Stimulated activated naive B cell treated with anti-CD40 and anti-IgM and Interleukin-4, amounts not matched to agents 10 μg/mL and 1 μg/mL and 100 μg/mL, for 72 hours (primary cell): ENCODE data around the gene FAM13B.
"Not testable (repeated sequence)": the region's sequence is repeated elsewhere in the genome, so short reads cannot be mapped to it uniquely, and the experiment has no call there.

Source experiments
- ATAC-seq, 2 donors: fragments of 150-1000 bp; cut with Tn5 transposase; replicated peaks; 2 replicates each; pipeline ENCODE4 v1.10.0; 2021; ENCODE audit warnings: moderate library complexity in 1 of 2
- DNase-seq: peaks from one replicate; pipeline ENCODE4 v3.0.0; 2021
- H3K27ac Mint-ChIP-seq: one replicate; pipeline ENCODE4 v1.8.0; 2022; ENCODE audit warnings: mild to moderate bottlenecking, mixed read lengths
- H3K27me3 Mint-ChIP-seq, 2 donors: one replicate each; pipeline ENCODE4 v1.8.0; 2022; ENCODE audit warnings: mixed read lengths in 2 of 2
- H3K36me3 Mint-ChIP-seq, 2 donors: one replicate each; pipeline ENCODE4 v1.8.0; 2022; ENCODE audit warnings: mixed read lengths in 2 of 2, mild to moderate bottlenecking in 1 of 2
- H3K4me1 Mint-ChIP-seq, 2 donors: one replicate each; pipeline ENCODE4 v1.8.0; 2022; ENCODE audit warnings: mixed read lengths in 2 of 2, mild to moderate bottlenecking in 1 of 2
- H3K4me3 Mint-ChIP-seq, 2 donors: one replicate each; pipeline ENCODE4 v1.8.0; 2022; ENCODE audit warnings: mild to moderate bottlenecking in 2 of 2, mixed read lengths in 2 of 2, moderate library complexity in 1 of 2
- H3K9me3 Mint-ChIP-seq, 2 donors: one replicate each; pipeline ENCODE4 v1.8.0; 2022; ENCODE audit warnings: mixed read lengths in 2 of 2, mild to moderate bottlenecking in 1 of 2

The FAM13B gene

DNA sequence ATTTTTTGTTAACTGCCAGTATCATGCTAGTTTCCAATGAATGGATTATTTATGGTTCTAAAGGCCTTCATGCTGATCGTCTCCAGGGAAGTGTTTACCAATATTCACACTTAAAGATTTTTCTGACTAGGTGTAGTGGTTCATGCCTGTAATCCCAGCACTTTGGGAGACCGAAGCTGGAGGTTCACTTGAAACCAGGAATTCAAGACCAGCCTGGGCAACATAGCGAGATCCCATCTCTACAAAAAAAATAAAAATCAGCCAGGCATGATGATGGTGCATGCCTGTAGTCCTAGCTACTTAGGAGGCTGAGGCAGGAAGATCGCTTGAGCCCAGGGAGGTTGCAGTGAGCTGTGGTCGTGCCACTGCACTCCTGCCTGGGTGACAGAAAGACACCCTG lies 43.5 kb downstream of the FAM13B start:
- no peak for ATAC-seq
- Mint-ChIP-seq H3K27ac (no peak overlapping the region), H3K27me3 (no peaks in the 10 kb centered on the region), H3K4me1 (peaks cover 2 to 7% of the 10 kb centered on the region in 2 donors), H3K4me3 (no peak overlapping the region), H3K36me3 (peaks cover 20 to 29% of the 10 kb centered on the region in 2 donors), H3K9me3 (no peaks in the 10 kb centered on the region)
- no peak for DNase-seq

- H3K27ac Mint-ChIP-seq = no peak overlapping the region
These were observed 57.7 kb downstream of the FAM13B start for GRCh38 chr5:137975208-137975607.

GRCh38 chr5:137970384-137970783 lies 62.5 kb downstream of the FAM13B start:
- ATAC-seq, H3K4me3 Mint-ChIP-seq, H3K27me3 Mint-ChIP-seq, H3K9me3 Mint-ChIP-seq, DNase-seq, H3K27ac Mint-ChIP-seq, H3K4me1 Mint-ChIP-seq: not testable (repeated sequence)
- peaks cover 39 to 54% of the 10 kb centered on the region in 2 donors for H3K36me3 Mint-ChIP-seq

More at GRCh38 chr5:137975208-137975607, 57.7 kb downstream of the FAM13B start:
- Mint-ChIP-seq H3K9me3 (peaks cover 4 to 9% of the 10 kb centered on the region in 2 donors), H3K4me1 (peaks cover 0 to 7% of the 10 kb centered on the region in 2 donors), H3K36me3 (peaks cover 50 to 52% of the 10 kb centered on the region in 2 donors), H3K4me3 (no peak overlapping the region), H3K27me3 (no peaks in the 10 kb centered on the region)
- ATAC-seq = peak in 1 of 2 donors; percentile 25
- no peak for DNase-seq

DNA sequence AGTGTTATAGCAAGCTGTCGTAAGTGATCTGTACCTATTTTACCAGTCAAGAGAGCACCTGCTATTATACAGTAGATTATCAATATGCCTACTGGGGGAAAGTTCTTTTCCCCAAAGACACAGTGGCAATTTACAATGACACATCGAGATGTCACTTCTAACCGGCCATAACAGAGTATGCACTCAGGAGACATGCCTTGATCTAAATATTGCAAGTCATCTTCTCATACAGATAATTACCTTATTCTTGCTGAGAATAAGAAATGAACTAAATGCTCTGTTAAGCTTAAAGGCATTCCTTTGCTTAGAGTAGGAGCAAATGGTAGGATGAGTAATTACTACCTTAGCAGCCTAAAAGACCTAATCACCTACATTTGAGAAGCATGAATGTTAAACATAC lies 72.1 kb downstream of the FAM13B start:
- no peaks in the 10 kb centered on the region for H3K9me3 Mint-ChIP-seq
- H3K36me3 Mint-ChIP-seq = peaks cover 17 to 49% of the 10 kb centered on the region in 2 donors
- H3K4me3 Mint-ChIP-seq = no peak overlapping the region
- H3K27ac Mint-ChIP-seq = no peak overlapping the region
- no peaks in the 10 kb centered on the region for H3K27me3 Mint-ChIP-seq
- ATAC-seq (no peak), DNase-seq (no peak)
- peaks cover 8 to 10% of the 10 kb centered on the region in 2 donors for H3K4me1 Mint-ChIP-seq

DNA sequence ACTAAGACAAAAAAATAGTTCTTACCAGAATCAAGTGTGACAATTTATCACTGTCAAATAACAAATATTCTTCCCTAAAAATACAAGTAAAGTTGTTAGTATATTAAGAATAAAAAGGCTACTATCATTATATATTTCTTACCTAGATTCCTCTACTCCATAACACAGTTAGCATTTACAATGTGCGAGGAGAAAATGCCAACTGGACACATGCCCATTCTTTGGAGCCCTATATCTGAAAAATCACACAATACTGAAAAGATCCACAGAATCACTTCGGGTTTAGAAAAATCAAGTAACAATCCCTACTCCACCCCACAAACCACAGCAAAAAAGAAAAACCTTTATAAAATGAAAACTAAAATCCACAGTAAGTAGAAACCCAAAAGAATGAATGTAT lies 72.7 kb downstream of the FAM13B start:
- Mint-ChIP-seq H3K4me1 (peaks cover 7 to 8% of the 10 kb centered on the region in 2 donors), H3K36me3 (peaks cover 17 to 42% of the 10 kb centered on the region in 2 donors), H3K9me3 (no peaks in the 10 kb centered on the region), H3K27ac (peak overlapping the region; percentile 67), H3K27me3 (no peaks in the 10 kb centered on the region), H3K4me3 (no peak overlapping the region)
- ATAC-seq = no peak
- DNase-seq = no peak

DNA sequence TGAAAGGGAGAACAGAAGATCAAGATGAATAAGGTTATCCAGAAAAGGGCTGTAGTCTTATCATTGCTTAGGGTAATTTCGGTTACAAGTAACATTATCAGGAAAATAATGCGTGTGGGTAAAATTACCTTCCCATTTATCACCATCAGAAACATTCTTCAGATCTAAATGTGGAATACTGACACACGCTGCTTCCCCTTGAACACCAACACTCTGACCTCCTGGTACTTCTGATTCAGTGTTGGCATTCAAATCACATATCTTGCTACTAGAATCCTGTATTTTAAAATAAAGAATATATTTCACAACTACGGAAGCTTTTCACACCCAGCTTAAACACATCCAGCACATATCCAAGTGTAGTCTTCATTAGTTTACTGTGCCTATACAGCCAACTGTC lies 73.4 kb downstream of the FAM13B start:
- Mint-ChIP-seq H3K36me3 (peaks cover 17 to 38% of the 10 kb centered on the region in 2 donors), H3K4me3 (no peak overlapping the region), H3K27ac (no peak overlapping the region), H3K9me3 (no peaks in the 10 kb centered on the region), H3K4me1 (peaks cover 6 to 8% of the 10 kb centered on the region in 2 donors), H3K27me3 (no peaks in the 10 kb centered on the region)
- no peak for DNase-seq
- no peak for ATAC-seq

DNA sequence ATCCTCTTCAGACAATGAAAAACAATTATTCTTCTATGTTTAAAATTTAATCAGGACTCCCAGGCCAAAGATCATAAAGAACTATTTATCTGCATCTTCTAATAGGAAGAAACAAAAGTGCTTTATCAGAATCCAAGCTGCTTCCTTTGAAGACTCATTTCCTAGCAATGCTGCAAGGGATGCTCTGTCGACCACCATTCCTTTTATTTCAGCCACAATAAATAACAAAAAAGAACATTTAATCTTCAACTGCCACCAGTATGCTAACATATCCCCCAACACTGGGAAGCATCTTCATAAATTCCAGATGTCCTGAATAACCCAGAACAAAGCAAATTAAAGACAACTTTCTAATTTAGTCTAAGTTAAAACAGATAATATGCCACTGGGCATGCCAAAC lies 74.9 kb downstream of the FAM13B start:
- Mint-ChIP-seq H3K4me3 (no peak overlapping the region), H3K9me3 (no peaks in the 10 kb centered on the region), H3K36me3 (peaks cover 22 to 42% of the 10 kb centered on the region in 2 donors), H3K27ac (no peak overlapping the region), H3K27me3 (no peaks in the 10 kb centered on the region), H3K4me1 (peaks cover 6% of the 10 kb centered on the region in 2 donors)
- no peak for ATAC-seq
- DNase-seq = no peak

GRCh38 chr5:137954131-137954879 lies 78.6 kb downstream of the FAM13B start:
- Mint-ChIP-seq H3K36me3 (peaks cover 37 to 44% of the 10 kb centered on the region in 2 donors), H3K9me3 (no peaks in the 10 kb centered on the region), H3K4me1 (peaks cover 6 to 11% of the 10 kb centered on the region in 2 donors), H3K4me3 (no peak overlapping the region), H3K27ac (no peak overlapping the region), H3K27me3 (no peaks in the 10 kb centered on the region)
- no peak for ATAC-seq
- DNase-seq = no peak

DNA sequence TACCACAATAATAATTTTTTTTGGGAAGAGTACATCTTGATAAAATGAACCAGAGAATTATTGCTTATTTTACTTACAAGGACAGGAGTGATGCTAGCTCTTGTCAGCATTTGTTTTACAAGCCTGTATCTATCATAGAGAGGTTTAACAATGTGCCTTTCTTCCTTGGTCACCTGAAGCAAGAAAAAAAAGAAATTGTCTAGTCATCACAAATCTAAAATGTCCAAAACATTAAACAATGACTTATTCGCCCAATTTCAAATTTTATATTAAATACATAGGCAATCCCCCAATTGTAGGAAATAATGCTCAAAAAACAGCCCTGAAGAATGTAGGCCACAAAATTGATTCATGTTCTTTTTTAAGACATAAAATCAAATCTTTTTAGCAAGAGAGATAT lies 87.1 kb downstream of the FAM13B start:
- DNase-seq = no peak
- H3K4me1 Mint-ChIP-seq = peaks cover 4 to 11% of the 10 kb centered on the region in 2 donors
- H3K36me3 Mint-ChIP-seq = peaks cover 46 to 55% of the 10 kb centered on the region in 2 donors
- H3K27ac Mint-ChIP-seq = no peak overlapping the region
- H3K9me3 Mint-ChIP-seq = peaks cover 0 to 2% of the 10 kb centered on the region in 2 donors
- no peak for ATAC-seq
- H3K27me3 Mint-ChIP-seq = no peaks in the 10 kb centered on the region
- no peak overlapping the region for H3K4me3 Mint-ChIP-seq

DNA sequence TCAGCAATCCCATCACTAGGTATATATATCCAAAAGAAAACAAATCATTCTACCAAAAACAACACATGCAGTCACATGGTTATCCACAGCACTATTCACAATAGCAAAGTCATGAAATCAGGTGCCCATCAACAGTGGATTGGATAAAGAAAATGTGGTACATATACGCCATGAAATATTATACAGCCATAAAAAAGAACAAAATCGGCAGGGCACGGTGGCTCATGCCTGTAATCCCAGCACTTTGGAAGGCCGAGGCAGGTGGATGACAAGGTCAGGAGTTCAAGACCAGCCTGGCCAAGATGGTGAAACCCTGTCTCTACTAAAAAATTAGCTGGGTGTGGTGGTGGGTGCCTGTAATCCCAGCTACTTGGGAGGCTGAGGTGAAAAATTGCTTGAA lies 88.6 kb downstream of the FAM13B start:
- H3K9me3 Mint-ChIP-seq, ATAC-seq, H3K4me3 Mint-ChIP-seq, H3K4me1 Mint-ChIP-seq, H3K27me3 Mint-ChIP-seq, DNase-seq: not testable (repeated sequence)
- peaks cover 34 to 47% of the 10 kb centered on the region in 2 donors for H3K36me3 Mint-ChIP-seq
- peak overlapping the region; percentile 37 for H3K27ac Mint-ChIP-seq

- no peak for ATAC-seq
- Mint-ChIP-seq H3K27ac (peak overlapping the region; percentile 84), H3K9me3 (no peaks in the 10 kb centered on the region), H3K4me1 (peaks cover 17 to 34% of the 10 kb centered on the region in 2 donors), H3K27me3 (no peaks in the 10 kb centered on the region), H3K4me3 (no peak overlapping the region), H3K36me3 (peaks cover 32 to 42% of the 10 kb centered on the region in 2 donors)
- no peak for DNase-seq
These were observed 93.5 kb downstream of the FAM13B start for GRCh38 chr5:137939331-137939730.

- DNase-seq (no peak), ATAC-seq (peak; percentile 25 to 36)
- no peaks in the 10 kb centered on the region for H3K27me3 Mint-ChIP-seq
- H3K4me1 Mint-ChIP-seq = peaks cover 21 to 34% of the 10 kb centered on the region in 2 donors
- no peaks in the 10 kb centered on the region for H3K9me3 Mint-ChIP-seq
- H3K4me3 Mint-ChIP-seq = no peak overlapping the region
- H3K36me3 Mint-ChIP-seq = peaks cover 26 to 40% of the 10 kb centered on the region in 2 donors
- peak overlapping the region; percentile 84 for H3K27ac Mint-ChIP-seq
These were observed 94.1 kb downstream of the FAM13B start for GRCh38 chr5:137938751-137939143.

DNA sequence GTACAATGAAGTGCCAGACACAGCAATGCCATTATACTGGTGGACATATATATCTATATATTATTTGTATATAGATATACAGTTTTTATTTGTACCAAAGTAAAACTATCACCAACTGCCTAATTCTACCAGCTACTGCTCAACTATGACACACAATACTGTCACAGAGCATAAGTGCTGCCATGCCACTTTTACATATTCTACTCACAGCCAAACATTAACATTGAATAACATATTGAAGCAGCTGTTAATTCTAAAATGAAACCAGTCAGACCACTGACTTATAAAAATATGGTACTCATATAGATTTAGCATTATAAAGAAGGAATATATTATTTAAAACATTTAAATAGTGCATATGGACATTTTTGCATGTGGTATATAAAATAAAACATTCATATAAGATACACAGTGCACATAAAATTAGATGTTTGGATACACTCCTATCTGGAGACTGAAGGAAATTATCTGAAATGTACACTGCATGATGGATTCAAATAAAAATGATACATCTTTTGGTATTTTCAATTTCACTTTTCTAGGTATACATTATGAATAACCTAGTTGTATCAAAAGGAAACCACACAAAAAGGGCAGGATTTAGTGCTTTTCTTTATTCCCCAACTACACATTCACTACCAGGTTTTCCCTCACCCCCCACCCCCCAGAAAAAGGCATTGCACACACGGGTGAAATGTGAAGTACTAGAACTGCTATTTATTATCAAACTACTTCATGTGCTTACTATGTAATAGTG lies 94.7 kb downstream of the FAM13B start:
- DNase-seq (no peak), ATAC-seq (no peak)
- no peak overlapping the region for H3K27ac Mint-ChIP-seq
- H3K27me3 Mint-ChIP-seq = no peaks in the 10 kb centered on the region
- peaks cover 22 to 34% of the 10 kb centered on the region in 2 donors for H3K4me1 Mint-ChIP-seq
- H3K9me3 Mint-ChIP-seq = no peaks in the 10 kb centered on the region
- H3K36me3 Mint-ChIP-seq = peaks cover 26 to 40% of the 10 kb centered on the region in 2 donors
- H3K4me3 Mint-ChIP-seq = no peak overlapping the region

- peak in 1 of 2 donors; percentile 29 for ATAC-seq
- H3K27ac Mint-ChIP-seq = peak overlapping the region; percentile 88
- peaks cover 15 to 29% of the 10 kb centered on the region in 2 donors for H3K36me3 Mint-ChIP-seq
- DNase-seq = no peak
- H3K9me3 Mint-ChIP-seq = no peaks in the 10 kb centered on the region
- peak overlapping the region in 1 of 2 donors; percentile 23 for H3K4me3 Mint-ChIP-seq
- peaks cover 22 to 34% of the 10 kb centered on the region in 2 donors for H3K4me1 Mint-ChIP-seq
- H3K27me3 Mint-ChIP-seq = no peaks in the 10 kb centered on the region
These were observed 97.2 kb downstream of the FAM13B start for GRCh38 chr5:137935694-137936093.
